NCI-H526 (cell line): Measurements from ENCODE around the gene SP4.
A peak's percentile ranks its signal among the peaks of the same experiment; 100 is the strongest.
"Not testable (repeated sequence)": the region's sequence is repeated elsewhere in the genome, so short reads cannot be mapped to it uniquely, and the experiment has no call there.

Experiments used
- DNase-seq, 2 experiments: peaks; one replicate each; lab custom pipeline; 2025; lab: John Stamatoyannopoulos, UW

The SP4 gene

DNA sequence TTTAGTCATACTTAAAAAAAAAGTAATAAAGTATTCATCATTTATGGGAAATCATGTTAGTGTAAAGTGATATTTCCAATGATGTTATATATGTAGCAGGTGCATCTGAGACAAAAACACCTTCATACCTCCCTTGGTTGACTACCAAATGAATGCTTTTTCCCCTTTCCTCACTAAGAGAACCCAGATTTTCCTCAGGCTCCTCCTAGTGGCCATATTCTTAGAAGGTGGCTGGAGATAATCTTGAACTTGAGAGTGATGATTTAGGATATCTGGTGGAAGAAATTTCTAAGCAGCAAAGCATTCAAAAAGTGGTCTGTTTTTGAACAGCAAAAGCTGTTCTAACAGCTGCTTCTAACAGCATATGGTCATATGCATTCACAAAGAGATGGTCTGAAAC, 98.1 kb downstream of the SP4 start:
- peak in 1 of 2 experiments; percentile 11 for DNase-seq

DNA sequence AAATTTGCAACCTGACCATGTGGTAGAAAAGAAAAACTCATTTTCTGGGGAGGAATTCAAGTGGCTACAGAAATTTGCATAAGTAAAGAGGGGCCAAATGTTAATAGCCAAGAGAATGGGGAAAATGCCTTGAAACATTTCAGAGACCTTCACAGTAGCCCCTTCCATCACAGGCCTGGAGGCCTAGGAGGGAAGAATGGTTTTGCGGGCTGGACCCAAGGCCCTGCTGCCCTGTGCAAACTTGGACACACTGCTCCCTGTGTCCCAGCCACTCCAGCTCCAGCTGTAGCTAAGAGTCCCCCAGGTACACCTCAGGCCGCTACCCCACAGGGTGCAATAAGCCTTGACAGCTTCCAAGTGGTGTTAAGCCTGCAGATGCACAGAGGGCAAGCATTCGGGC, 98.6 kb downstream of the SP4 start:
- DNase-seq, result no peak

DNA sequence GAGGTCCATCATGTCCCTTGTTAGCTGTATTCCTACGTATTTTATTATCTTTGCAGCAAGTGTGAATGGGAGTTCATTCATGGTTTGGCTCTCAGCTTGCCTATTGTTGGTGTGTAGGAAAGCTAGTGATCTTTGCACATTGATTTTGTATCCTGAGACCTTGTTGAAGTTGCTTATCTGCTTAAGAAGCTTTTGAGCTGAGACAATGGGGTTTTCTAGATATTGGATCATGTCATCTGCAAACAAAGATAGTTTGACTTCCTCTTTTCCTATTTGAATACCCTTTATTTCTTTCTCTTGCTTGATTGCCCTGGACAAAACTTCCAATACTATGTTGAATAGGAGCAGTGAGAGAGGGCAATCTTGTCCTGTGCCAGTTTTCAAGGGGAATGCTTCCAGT, 104.6 kb downstream of the SP4 start:
- not testable (repeated sequence) for DNase-seq

DNA sequence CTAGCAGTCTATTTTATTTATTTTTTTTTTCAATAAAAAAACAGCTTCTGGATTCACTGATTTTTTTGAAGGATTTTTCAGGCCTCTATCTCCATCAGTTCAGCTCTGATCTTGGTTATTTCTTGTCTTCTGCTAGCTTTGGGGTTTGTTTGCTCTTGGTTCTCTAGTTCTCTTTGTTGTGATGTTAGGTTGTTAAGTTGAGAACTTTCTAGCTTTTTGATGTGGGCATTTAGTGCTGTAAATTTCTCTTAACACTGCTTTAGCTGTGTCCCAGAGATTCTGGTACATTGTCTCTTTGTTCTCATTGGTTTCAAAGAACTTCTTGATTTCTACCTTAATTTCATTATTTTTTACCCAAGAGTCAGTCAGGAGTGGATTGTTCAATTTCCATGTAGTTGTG, 105.8 kb downstream of the SP4 start:
- not testable (repeated sequence) for DNase-seq

DNA sequence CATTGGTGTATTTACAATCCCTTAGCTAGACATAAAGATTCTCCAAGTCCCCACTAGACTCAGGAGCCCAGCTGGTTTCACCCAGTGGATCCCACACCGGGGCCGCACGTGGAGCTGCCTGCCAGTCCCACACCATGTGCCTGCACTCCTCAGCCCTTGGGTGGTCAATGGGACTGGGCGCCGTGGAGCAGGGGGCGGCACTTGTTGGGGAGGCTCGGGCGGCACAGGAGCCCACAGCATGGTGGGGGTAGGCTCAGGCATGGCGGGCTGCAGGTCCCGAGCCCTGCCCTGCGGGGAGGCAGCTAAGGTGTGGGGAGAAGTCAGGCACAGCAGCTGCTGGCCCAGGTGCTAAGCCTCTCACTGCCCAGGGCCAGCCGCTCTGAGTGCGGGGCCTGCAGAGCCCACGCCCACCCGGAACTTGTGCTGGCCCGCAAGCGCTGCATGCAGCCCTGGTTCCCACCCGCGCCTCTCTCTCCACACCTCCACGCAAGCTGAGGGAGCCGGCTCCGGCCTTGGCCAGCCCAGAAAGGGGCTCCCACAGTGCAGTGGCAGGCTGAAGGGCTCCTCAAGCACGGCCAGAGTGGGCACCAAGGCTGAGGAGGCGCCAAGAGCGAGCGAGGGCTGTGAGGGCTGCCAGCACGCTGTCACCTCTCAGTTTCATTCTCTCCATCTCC, 108.7 kb downstream of the SP4 start:
- not testable (repeated sequence) for DNase-seq

DNA sequence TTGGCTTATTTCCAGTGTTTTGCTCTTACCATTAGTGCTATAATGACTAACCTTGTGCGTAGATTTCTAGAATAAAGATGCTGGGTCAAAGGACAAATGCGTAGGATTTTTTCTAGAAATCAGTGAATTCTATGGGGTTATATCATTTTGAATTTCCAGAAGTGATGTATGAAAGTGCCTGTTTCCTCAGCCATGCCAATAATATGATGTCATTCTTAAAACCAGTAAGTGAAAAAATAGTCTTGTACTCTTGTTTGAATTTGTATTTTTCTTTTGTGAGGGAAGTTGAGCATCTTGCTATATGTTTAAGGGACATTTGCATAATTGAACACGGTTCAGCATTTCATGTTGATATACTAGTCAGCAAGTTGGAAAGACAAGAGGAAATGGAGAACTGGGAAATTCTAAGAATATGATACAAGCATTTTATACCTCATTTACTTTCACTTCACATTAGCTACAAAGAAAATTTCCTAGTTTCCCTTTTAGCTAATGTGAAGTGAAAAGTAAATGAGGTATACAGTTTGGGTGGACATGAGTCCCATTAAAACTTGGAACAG, 111.1 kb downstream of the SP4 start:
- no peak for DNase-seq

- DNase-seq, result peak in 1 of 2 experiments; percentile 84
Measured at GRCh38 chr7:21542891-21543527, 115.1 kb downstream of the SP4 start, which contains the start of gene DNAH11. TSS of gene DNAH11 (plus strand) at chr7:21543039. CDS start at chr7:21543246, 207 bp downstream.

GRCh38 chr7:21543528-21544302, 115.8 kb downstream of the SP4 start:
- DNase-seq, result peak in 1 of 2 experiments; percentile 45

- no peak for DNase-seq
Measured at GRCh38 chr7:21544303-21544656, 116.4 kb downstream of the SP4 start.

DNA sequence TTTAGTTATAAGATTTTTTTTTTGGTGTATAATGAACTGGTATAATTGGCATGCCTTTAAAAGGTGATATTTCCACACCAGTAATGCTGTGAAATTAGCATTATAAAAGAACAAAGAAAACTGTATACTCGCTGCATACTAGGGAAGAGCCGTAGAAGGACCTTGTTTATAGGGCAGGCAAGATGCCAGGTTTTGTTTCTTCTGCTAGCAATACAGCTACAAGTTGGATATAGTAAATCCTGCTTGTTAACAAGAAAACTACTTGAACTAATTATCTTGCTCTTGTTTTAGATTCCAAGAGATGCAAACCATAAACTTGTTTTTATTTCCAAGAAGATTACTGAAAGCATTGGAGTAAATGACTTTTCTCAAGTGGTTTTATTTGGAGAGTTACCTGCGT, 116.8 kb downstream of the SP4 start:
- DNase-seq, result no peak

DNA sequence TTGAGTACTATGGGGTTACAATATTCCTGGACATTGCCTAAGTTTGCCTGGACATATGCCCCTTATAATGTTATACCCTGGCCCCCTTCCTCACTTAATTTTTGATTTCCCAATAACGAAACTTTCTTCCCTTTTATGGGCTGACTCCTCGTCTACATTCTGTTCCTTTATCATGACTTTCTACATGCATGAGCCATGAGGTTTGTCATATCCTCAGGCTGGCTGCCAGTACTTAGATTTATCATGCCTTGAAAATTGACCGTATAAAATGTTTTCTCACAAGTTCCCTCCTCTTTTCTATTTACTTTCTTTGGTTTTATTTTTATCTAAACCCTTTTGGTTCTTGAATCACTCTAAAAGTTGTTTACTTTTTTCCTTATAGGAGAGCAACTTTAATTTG, 119.6 kb downstream of the SP4 start:
- no peak for DNase-seq

GRCh38 chr7:21548491-21548890, 120.6 kb downstream of the SP4 start:
- no peak for DNase-seq

DNA sequence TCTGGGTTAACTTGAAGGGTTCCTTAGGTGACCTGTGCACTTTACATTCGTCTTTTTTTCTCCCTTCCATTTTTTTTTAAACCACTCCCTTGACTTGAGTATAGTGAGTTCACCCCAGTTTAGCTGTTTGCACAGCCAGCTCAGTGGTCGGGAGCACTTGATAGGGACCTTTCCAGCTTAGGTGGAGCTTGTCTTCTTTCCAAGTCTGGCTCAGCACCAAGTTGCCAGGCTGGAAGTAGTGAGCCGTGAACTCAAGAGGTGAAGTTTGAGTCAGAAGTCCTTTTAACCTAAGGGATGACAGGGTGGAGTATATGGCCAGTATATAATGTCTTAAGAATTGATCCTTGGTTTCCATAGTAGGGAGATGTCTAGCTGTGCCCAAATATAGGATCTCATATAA, 122.2 kb downstream of the SP4 start:
- no peak for DNase-seq

GRCh38 chr7:21550821-21551531, 123.1 kb downstream of the SP4 start:
- peak; percentile 46 to 81 for DNase-seq

- DNase-seq, result no peak
Measured at GRCh38 chr7:21562385-21562784, 134.5 kb downstream of the SP4 start.
